IMR-90 (cell line): ENCODE data around the gene RPS19BP1. TPM values are rescaled to one million over a fixed set of nuclear protein-coding genes. Genes with fewer than 3 reads are reported as not detected.

Experiments
- ATAC-seq: fragments of 200-7000 bp; cut with Tn5 transposase; 2 replicates; pipeline ENCODE4 v1.9.1; 2020; ENCODE audit warnings: low read depth, mild to moderate bottlenecking, moderate library complexity
- BruUV-seq: library from RNA; stranded (reverse); fragments of 400-500 nt; replicated peaks from 2 replicates; lab custom pipeline; 2021; lab: Mats Ljungman, UMichigan
- CTCF ChIA-PET: fragments of 300-600 bp; formaldehyde crosslinking; extraction: SDS; loops from one replicate; lab custom pipeline; 2021; ENCODE audit warnings: antibody characterized with exemption; lab: Yijun Ruan, JAX
- POLR2A ChIA-PET: fragments of 300-600 bp; sonication (Branson Sonifier 250); formaldehyde crosslinking; loops from one replicate; lab custom pipeline; 2022; ENCODE audit warnings: antibody characterized with exemption; ENCODE audit not compliant: unreplicated experiment; lab: Charles Lee
- DNase-seq: peaks from one replicate; pipeline ENCODE4 v3.0.0; 2013
- H2AFZ ChIP-seq: replicated peaks from 2 replicates; pipeline ENCODE3; 2013; ENCODE audit warnings: low read length, mild to moderate bottlenecking; ENCODE audit not compliant: poor library complexity
- H2AK5ac ChIP-seq: 2 replicates; pipeline ENCODE4 v1.6.1; 2013; ENCODE audit warnings: low read depth, low read length, inconsistent platforms
- H2AK9ac ChIP-seq: replicated peaks from 2 replicates; pipeline ENCODE3; 2013; ENCODE audit warnings: mild to moderate bottlenecking, low read depth, low read length, moderate library complexity; ENCODE audit not compliant: poor library complexity
- H2BK120ac ChIP-seq: 2 replicates; pipeline ENCODE4 v1.6.1; 2013; ENCODE audit warnings: low read depth, low read length, inconsistent platforms
- H2BK15ac ChIP-seq: 3 replicates; pipeline ENCODE4 v1.6.1; 2013; ENCODE audit warnings: low read depth, low read length, inconsistent platforms
- H2BK20ac ChIP-seq: 2 replicates; pipeline ENCODE4 v1.6.1; 2013; ENCODE audit warnings: low read depth, mild to moderate bottlenecking, inconsistent platforms, low read length, moderate library complexity
- H2BK5ac ChIP-seq: 2 replicates; pipeline ENCODE4 v1.6.1; 2013; ENCODE audit warnings: mild to moderate bottlenecking, low read depth, low read length, inconsistent platforms; ENCODE audit not compliant: poor library complexity, severe bottlenecking
- H3K14ac ChIP-seq: replicated peaks from 2 replicates; pipeline ENCODE4 v1.6.1; 2013; ENCODE audit warnings: low read depth, low read length, inconsistent platforms
- H3K18ac ChIP-seq: 2 replicates; pipeline ENCODE4 v1.6.1; 2013; ENCODE audit warnings: low read depth, low read length, control low read depth
- H3K23ac ChIP-seq: 2 replicates; pipeline ENCODE4 v1.6.1; 2013; ENCODE audit warnings: low read depth, low read length, inconsistent platforms
- H3K27ac ChIP-seq: 2 replicates; pipeline ENCODE4 v1.5.1; 2013; ENCODE audit warnings: mild to moderate bottlenecking, control low read depth, low read length; ENCODE audit not compliant: insufficient read depth
- H3K27me3 ChIP-seq: 2 replicates; pipeline ENCODE4 v1.6.1; 2013; ENCODE audit warnings: low read length; ENCODE audit not compliant: control insufficient read depth, insufficient read depth
- H3K36me3 ChIP-seq: 2 replicates; pipeline ENCODE4 v1.6.1; 2013; ENCODE audit warnings: low read length, mixed read lengths; ENCODE audit not compliant: control insufficient read depth, insufficient read depth
- H3K4ac ChIP-seq: 2 replicates; pipeline ENCODE4 v1.6.1; 2013; ENCODE audit warnings: low read depth, low read length, inconsistent platforms
- H3K4me1 ChIP-seq: 2 replicates; pipeline ENCODE4 v1.6.1; 2013; ENCODE audit warnings: low read length, mixed read lengths; ENCODE audit not compliant: control insufficient read depth, insufficient read depth
- H3K4me2 ChIP-seq: 2 replicates; pipeline ENCODE4 v1.6.1; 2013; ENCODE audit warnings: low read depth, mild to moderate bottlenecking, control low read depth, low read length, moderate library complexity
- H3K4me3 ChIP-seq: 2 replicates; pipeline ENCODE4 v1.5.1; 2013; ENCODE audit warnings: low read depth, mild to moderate bottlenecking, control low read depth, low read length, moderate library complexity; ENCODE audit not compliant: insufficient read depth
- H3K56ac ChIP-seq: 2 replicates; pipeline ENCODE4 v1.6.1; 2013; ENCODE audit warnings: low read length, inconsistent platforms; ENCODE audit not compliant: insufficient read depth; ENCODE audit errors: extremely low read depth
- H3K79me1 ChIP-seq, 2 experiments: 2 replicates each; pipeline ENCODE4 v1.6.1; 2013; ENCODE audit warnings: low read length in 2 of 2, inconsistent platforms in 1 of 2, low read depth in 1 of 2
- H3K9ac ChIP-seq: 2 replicates; pipeline ENCODE4 v1.6.1; 2013; ENCODE audit warnings: low read depth, low read length, control low read depth
- H3K9me1 ChIP-seq: 2 replicates; pipeline ENCODE4 v1.6.1; 2013; ENCODE audit warnings: low read length, inconsistent platforms; ENCODE audit not compliant: insufficient read depth
- H3K9me3 ChIP-seq: 2 replicates; pipeline ENCODE4 v1.6.1; 2013; ENCODE audit warnings: low read length; ENCODE audit not compliant: control insufficient read depth, insufficient read depth
- H4K20me1 ChIP-seq: 2 replicates; pipeline ENCODE4 v1.6.1; 2013; ENCODE audit warnings: low read length, inconsistent platforms; ENCODE audit not compliant: insufficient read depth
- H4K5ac ChIP-seq: 2 replicates; pipeline ENCODE4 v1.6.1; 2013; ENCODE audit warnings: mild to moderate bottlenecking, low read depth, low read length, control low read depth
- H4K8ac ChIP-seq, 2 experiments: 2 replicates each; pipeline ENCODE4 v1.6.1; 2013; ENCODE audit warnings: low read depth in 2 of 2, low read length in 2 of 2, control low read depth in 1 of 2, inconsistent platforms in 1 of 2
- H4K91ac ChIP-seq: 2 replicates; pipeline ENCODE4 v1.6.1; 2013; ENCODE audit warnings: low read depth, low read length, inconsistent platforms; ENCODE audit not compliant: insufficient read depth
- CHD1 ChIP-seq: IDR thresholded peaks from 2 replicates; pipeline ENCODE4 v1.6.1; 2012; ENCODE audit warnings: low read depth, low read length, improper control_type of control experiment
- FOS ChIP-seq: fragments of 150-350 bp; IDR thresholded peaks from 2 replicates; pipeline ENCODE4 v1.6.1; 2016; ENCODE audit warnings: low read depth, low read length
- NFE2L2 ChIP-seq: fragments of 150-350 bp; IDR thresholded peaks from 2 replicates; pipeline ENCODE4 v1.6.1; 2016; ENCODE audit warnings: low read depth, mild to moderate bottlenecking, low read length
- RAD21 ChIP-seq: IDR thresholded peaks from 2 replicates; pipeline ENCODE4 v1.6.1; 2012; ENCODE audit warnings: low read length, improper control_type of control experiment
- RCOR1 ChIP-seq: IDR thresholded peaks from 2 replicates; pipeline ENCODE4 v1.6.1; 2012; ENCODE audit warnings: mild to moderate bottlenecking, low read length, improper control_type of control experiment; ENCODE audit not compliant: insufficient replicate concordance
- RFX5 ChIP-seq: IDR thresholded peaks from 2 replicates; pipeline ENCODE4 v1.8.0; 2012; ENCODE audit warnings: low read depth, mild to moderate bottlenecking, low read length, moderate library complexity
- WGBS, 2 experiments: methylation state at CpG; one replicate each; pipeline versions ENCODE4 v1.1.5 to v1.1.7; 2013; ENCODE audit warnings: missing lambda C conversion rate in 2 of 2; ENCODE audit not compliant: insufficient read length in 1 of 2; ENCODE audit errors: extremely low coverage in 2 of 2; 5-methylcytosine and 5-hydroxymethylcytosine counted together
- dilution Hi-C: fragments of 300-500 bp; cut with HindIII; formaldehyde crosslinking; loops from one replicate; pipeline ENCODE4 v1.14.3; 2018; ENCODE audit warnings: low sequenced_read_pairs; ENCODE audit not compliant: unreplicated experiment
- in situ Hi-C: fragments of 300-500 bp; cut with MboI; formaldehyde crosslinking; loops from 3 replicates; pipeline ENCODE4 v1.14.3; 2019; ENCODE audit warnings: low sequenced_read_pairs, inconsistent platforms, mixed read lengths
- intact Hi-C: fragments of 100-400 bp; cut with micrococcal nuclease; formaldehyde crosslinking; loops from 2 replicates; pipeline ENCODE4 v1.10.0; 2022
- polyA plus RNA-seq, 3 experiments: library from polyadenylated mRNA; depleted of rRNA; stranded (reverse); fragments of >200 nt; gene quantifications; 2 replicates each; pipeline ENCODE4 v1.2.3, GENCODE V29; 2012; ENCODE audit warnings: low replicate concordance in 1 of 3
- total RNA-seq: library from RNA; depleted of rRNA; stranded (reverse); fragments of >200 nt; gene quantifications from 2 replicates; pipeline ENCODE4 v1.2.3, GENCODE V29; 2012
- TF ChIP-seq, protein P1 (sequence below): conservative IDR thresholded peaks from 2 replicates; pipeline ENCODE4 v1.5.1; 2012; ENCODE audit warnings: mild to moderate bottlenecking, low read depth, low read length, improper control_type of control experiment

Gene RPS19BP1
- total and polyA plus RNA-seq, 2 of the 4 experiments (the other 2 are of a cell fraction) = 33.0 to 95.4 TPM

- H3K18ac ChIP-seq = no peak overlapping the region
- no peak overlapping the region for H2BK15ac ChIP-seq
- peaks cover 28% of the 10 kb centered on the region for H3K9me1 ChIP-seq
- H3K4me3 ChIP-seq = no peak overlapping the region
- H4K8ac ChIP-seq = no peak overlapping the region
- no peak overlapping the region for H2BK20ac ChIP-seq
- no peak overlapping the region for H2BK5ac ChIP-seq
- no peak overlapping the region for H2AK9ac ChIP-seq
- in situ Hi-C loops = no loop called here
- ATAC-seq (no peak), DNase-seq (no peak)
- no peaks in the 10 kb centered on the region for H3K9me3 ChIP-seq
- H3K27me3 ChIP-seq = no peaks in the 10 kb centered on the region
- H3K27ac ChIP-seq = no peak overlapping the region
- POLR2A ChIA-PET = no interaction called here
- no peak overlapping the region for H3K4ac ChIP-seq
- H3K23ac ChIP-seq = no peak overlapping the region
- WGBS, 2 experiments = 95% methylated on average over 4 of the region's 8 CpGs; no CpG with 5 or more reads in 1 of the 2 experiments
- H3K56ac ChIP-seq = no peak overlapping the region
- no peak overlapping the region for H2BK120ac ChIP-seq
- H4K20me1 ChIP-seq = peaks cover 12% of the 10 kb centered on the region; the same call in 1 of the 2 replicates
- H4K91ac ChIP-seq = no peak overlapping the region
- H3K79me1 ChIP-seq = peaks cover 0 to 18% of the 10 kb centered on the region in 2 experiments; a peak in 2 of 4 replicates
- H3K4me2 ChIP-seq = no peak overlapping the region
- H2AK5ac ChIP-seq = no peak overlapping the region
- BruUV-seq = no TSS peak
- dilution Hi-C loops = no loop called here
- H3K36me3 ChIP-seq = no peaks in the 10 kb centered on the region
- TF ChIP-seq RAD21 (no peak), NFE2L2 (no peak), RFX5 (no peak), CHD1 (no peak), RCOR1 (no peak), FOS (no peak)
- TF ChIP-seq, protein P1, sequence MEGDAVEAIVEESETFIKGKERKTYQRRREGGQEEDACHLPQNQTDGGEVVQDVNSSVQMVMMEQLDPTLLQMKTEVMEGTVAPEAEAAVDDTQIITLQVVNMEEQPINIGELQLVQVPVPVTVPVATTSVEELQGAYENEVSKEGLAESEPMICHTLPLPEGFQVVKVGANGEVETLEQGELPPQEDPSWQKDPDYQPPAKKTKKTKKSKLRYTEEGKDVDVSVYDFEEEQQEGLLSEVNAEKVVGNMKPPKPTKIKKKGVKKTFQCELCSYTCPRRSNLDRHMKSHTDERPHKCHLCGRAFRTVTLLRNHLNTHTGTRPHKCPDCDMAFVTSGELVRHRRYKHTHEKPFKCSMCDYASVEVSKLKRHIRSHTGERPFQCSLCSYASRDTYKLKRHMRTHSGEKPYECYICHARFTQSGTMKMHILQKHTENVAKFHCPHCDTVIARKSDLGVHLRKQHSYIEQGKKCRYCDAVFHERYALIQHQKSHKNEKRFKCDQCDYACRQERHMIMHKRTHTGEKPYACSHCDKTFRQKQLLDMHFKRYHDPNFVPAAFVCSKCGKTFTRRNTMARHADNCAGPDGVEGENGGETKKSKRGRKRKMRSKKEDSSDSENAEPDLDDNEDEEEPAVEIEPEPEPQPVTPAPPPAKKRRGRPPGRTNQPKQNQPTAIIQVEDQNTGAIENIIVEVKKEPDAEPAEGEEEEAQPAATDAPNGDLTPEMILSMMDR = no peak
- CTCF ChIA-PET = no interaction called here
- no peak overlapping the region for H3K14ac ChIP-seq
- no peak overlapping the region for H3K9ac ChIP-seq
- intact Hi-C loops = loop anchor here (10.0 kb wide), 2 partner anchors 63 to 323 kb away; no protein-coding TSS in a partner anchor
- H4K5ac ChIP-seq = no peak overlapping the region
- H2AFZ ChIP-seq = no peak overlapping the region
- H3K4me1 ChIP-seq = peaks cover 16% of the 10 kb centered on the region
Observed at GRCh38 chr22:39497429-39497828, 35.1 kb downstream of the RPS19BP1 start.
